CD4-positive, alpha-beta T cell treated with Interleukin-15 for 4 hours (primary cell): ENCODE data around the gene DDA1.

ENCODE experiments used
- DNase-seq: peaks from one replicate; pipeline ENCODE4 v3.0.0-alpha.2; 2020; ENCODE audit warnings: low spot score

Gene DDA1

DNA sequence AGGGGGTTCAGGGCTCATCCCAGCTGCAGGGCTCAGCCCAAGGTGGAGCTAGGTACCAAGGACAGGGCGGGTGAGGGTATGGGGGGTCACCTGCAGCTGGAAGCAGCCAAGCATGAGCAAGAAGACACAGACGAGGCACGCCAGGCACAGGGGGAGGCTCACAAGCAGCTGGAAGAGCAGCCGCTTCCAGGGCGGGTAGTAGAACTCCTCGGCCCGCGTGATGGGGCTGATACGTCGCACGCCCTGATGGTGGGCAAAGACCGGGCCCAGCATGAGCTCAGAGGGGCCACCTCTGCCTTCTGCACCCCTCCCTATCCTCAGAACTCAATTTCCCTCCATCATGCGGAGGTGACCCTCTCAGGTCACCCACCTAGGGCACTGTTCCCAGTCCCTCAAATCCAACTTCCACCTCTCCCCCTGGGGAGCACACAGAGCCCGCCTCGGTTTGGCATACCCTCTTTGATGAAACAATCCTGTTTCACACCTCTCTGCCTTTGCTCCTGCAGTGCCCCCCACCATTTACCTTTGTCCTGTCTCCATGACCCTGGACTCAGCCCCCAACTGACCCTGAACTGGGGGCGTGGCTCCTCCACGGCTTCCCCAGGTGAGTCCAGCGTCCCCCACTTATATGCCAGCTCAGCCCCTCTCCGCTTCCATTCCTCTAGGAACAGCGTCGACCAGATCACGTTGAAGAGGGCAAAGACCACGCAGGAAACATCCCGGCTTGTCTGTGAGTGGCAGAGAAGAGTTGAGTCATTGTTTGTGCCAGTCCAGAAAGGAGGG lies 21.1 kb downstream of the DDA1 start:
- DNase-seq: no peak

DNA sequence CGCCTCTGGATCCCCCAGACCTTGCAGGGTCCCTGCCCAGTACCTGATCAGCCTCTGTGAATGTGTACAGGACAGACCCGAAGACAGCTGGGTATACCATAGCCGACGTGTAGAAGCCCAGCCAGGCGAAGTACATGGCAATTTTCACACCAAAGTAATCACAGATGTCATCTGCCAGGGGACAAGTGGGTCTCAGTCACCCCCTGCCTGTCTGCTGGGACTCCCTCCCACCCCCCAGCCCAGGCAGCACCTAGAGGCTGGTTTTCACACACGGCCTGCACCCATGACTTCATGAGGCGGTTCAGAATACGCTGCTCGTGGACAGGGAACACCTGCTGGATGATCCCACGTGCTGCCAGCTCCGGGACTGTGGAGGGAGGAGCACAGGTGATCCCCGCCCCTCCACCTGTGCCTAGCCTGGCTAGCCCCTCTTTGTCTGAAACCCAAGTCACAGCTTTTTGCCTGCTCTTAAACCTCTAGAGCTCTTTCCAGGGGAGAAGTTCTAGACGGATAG lies 21.7 kb downstream of the DDA1 start:
- no peak for DNase-seq

GRCh38 chr19:17332360-17332676 lies 23.0 kb downstream of the DDA1 start:
- DNase-seq: no peak

DNA sequence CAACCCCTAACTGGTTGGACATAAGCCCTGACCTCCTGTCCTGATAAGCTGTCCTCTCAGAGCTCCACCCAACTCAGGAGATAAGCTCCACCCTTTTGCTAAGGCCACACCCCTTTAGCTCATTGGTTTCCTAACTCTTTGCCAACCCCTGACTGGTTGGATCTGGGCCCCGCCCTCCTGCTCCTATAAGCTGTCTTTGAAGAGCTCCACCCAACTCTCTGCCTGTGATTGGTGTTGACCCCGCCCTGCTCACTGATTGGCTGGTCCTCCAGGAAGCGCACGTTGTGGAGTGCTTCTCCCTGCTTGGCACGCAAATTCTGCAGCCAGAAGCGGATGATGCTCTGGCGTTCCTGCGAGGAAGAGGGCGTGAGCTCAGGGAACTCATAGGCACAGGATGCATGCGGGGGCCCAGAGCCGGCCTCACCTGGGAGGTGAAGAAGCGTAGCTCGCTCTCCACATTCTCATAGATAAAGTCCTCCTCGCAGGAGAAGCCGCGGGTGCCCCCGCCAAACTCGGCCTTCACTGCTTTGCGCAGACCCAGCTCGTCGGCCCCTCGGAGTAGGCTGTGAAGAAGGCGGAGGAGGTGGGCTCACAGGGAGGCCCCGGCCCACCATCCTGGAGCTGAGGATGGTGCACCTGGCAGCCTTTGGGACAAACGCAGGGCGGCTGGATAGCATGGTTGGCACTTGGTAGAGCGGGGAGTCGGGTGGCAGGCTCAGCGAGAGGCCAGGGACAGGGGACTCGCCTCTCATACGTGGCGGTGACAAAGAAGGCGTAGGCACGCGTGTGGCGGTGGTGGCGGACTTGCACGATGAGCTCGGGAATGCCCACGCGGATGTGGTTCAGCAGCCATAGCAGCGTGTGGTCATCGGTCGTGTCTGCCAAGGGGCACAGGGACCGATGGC lies 23.6 kb downstream of the DDA1 start:
- peak; percentile 4 for DNase-seq

DNA sequence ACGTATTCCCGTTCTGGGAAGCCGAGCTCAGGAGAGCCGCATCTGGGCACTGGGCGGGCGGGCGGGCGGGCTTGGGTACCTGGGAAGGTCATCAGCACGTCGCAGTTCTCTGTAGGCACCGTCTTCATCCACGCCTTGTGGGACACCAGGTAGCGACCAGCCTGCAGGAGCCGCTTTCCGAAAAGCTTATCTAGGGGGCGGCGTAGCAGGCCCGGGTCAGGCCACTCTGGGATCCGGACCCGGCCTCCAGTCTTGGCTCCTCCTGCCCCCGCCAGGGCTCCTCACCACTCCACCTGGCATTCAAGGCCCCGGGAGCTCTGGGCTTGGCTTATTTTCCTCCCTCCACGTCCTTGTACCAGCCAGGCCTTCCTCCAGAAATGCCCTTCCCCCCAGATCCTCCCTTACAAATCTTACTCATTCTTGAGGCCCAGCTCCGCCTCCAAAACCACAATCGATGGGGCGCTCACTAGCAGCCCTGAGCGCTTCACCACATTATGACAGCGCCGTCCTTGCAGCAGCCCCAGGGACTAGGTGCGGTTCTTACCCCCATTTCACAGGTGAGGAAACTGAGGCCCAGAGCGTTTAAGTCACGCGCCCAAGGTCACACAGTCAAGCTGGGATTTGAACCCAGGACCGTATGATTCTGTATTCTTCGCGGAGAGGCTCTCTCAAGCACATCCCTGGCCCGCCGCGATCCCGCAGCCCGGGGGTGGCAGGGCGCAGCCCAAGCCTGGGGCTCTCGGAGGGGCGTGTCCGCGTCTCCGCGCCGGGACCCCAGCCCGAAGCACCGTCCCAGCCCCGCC lies 24.4 kb downstream of the DDA1 start:
- peak; percentile 82 for DNase-seq

- DNase-seq: peak; percentile 98
Observed at GRCh38 chr19:17334414-17335409, 25.3 kb downstream of the DDA1 start, which contains the start of gene ANO8. Gene ANO8, minus strand, starts transcription at chr19:17334855. Its CDS starts 185 bp downstream, at chr19:17334670.

DNA sequence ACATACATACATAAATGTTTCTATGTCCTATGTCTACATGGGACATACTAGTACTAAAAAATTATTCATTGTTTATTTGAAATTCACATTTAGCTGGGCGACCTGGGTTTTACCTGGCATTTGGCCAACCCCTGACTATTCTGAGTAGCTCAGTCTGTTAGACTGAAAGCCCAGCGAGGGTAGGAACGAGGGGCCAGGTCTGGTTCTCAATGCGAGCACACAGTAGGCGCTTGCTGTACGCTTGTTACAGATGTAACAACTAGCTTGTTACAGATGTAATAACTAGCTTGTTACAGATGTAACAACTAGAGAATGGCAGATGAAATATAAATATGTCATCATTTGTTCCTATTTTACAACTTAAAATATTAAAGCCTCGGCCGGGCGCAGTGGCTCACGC lies 26.2 kb downstream of the DDA1 start:
- DNase-seq: no peak

GRCh38 chr19:17336872-17337674 lies 27.7 kb downstream of the DDA1 start, which contains the start of gene GTPBP3:
Gene GTPBP3, plus strand, starts transcription at chr19:17337553. Its CDS starts 59 bp downstream, at chr19:17337612.
- peak; percentile 98 for DNase-seq

- DNase-seq: peak; percentile 20
Observed at GRCh38 chr19:17337675-17338432, 28.5 kb downstream of the DDA1 start.

- DNase-seq: no peak
Observed at GRCh38 chr19:17338433-17339078, 29.2 kb downstream of the DDA1 start.

DNA sequence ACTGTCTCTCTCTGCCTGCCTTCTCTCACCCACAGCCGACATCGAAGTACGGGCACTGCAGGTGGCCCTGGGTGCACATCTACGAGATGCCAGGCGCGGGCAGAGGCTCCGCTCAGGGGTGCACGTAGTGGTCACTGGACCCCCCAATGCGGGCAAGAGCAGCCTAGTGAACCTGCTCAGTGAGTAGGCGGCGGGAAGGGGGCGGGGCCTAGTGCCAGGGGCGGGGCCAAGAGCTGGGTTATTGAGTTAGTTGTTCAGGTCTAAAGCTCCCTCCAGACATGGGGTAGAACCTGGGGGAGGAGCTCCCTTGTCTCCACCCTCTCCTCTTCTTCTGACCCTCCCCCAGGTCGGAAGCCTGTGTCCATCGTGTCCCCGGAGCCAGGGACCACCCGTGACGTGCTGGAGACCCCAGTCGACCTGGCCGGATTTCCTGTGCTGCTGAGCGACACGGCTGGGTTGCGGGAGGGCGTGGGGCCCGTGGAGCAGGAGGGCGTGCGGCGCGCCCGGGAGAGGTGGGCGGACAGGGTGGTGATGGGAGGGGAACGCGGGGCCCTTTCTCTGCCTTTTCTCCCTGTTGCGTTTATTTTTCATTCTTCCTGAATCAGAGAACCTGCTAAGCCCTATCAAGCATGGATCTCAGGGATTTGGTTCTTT lies 29.9 kb downstream of the DDA1 start:
- peak; percentile 3 for DNase-seq

GRCh38 chr19:17340302-17340870 lies 31.0 kb downstream of the DDA1 start:
- DNase-seq: no peak

DNA sequence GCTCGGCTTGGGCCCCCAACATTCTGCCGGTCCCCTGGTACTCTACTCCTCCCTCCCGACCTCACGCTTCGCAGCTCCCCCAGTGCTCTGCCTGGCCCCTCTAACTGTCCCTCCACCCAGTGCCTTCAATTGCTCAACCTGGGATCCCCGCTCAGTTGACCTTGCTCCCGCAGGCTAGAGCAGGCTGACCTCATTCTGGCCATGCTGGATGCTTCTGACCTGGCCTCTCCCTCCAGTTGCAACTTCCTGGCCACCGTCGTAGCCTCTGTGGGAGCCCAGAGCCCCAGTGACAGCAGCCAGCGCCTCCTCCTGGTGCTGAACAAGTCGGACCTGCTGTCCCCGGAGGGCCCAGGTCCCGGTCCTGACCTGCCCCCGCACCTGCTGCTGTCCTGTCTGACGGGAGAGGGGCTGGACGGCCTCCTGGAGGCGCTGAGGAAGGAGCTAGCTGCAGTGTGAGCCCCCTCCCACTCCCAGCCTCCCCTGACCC lies 31.6 kb downstream of the DDA1 start:
- DNase-seq: no peak

DNA sequence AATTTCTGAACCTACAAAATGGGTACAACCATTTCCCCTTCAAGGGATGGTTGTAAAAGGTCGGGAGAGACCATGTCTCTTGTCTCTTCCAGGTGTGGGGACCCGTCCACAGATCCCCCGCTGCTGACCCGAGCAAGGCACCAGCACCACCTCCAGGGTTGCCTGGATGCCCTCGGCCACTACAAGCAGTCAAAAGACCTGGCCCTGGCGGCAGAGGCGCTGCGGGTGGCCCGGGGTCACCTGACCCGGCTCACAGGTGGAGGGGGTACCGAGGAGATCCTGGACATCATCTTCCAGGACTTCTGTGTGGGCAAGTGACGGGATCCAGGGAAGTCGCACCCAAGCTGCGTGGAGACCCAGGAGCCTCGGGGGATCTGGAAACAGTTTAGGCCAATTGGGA lies 32.0 kb downstream of the DDA1 start:
- DNase-seq: no peak

DNA sequence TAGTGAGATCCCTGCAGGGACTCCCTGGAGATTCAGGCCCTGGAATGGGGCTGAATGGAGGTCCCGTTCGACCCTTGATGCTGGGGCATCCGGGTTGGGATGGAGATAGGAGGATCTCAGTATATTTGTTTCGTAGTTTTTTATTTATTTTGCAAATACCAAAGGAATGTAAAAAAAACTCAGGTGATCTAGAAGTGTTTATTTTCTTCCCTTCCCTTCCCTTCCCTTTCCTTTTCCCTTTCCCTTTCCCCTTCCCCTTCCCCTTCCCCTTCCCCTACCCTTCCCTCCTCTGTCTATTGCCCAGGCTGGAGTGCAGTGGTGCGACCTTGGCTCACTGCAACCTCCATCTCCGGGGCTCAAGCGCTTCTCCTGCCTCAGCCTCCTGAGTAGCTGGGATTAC lies 32.5 kb downstream of the DDA1 start:
- DNase-seq: no peak

GRCh38 chr19:17346109-17346671 lies 36.8 kb downstream of the DDA1 start:
- peak; percentile 79 for DNase-seq

DNA sequence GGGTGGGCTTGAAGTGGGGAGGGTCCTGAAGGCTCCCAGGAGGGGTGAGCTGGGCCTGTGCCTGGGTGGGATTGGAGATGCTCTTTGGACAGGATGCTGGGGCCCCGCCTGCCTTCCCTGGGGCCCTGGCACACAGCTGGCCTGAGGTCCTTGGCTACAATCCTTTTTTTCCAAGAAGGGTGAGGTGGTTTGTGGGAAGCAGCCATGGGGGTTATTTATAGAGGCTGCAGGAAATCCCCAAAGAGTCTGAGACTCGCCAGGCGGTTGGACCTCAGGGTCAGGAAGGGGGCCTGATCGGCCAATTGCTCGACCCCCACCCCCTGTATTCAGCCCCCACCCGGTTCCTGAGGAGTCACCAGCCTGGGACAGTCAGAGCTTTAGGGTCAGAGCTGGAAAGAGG lies 38.0 kb downstream of the DDA1 start:
- no peak for DNase-seq
